Measurements from ENCODE around the gene HSD17B3.

HSD17B3 gene

GRCh38 chr9:96219026-96219899 lies 82.7 kb downstream of the HSD17B3 start:
- no peak for FAIRE-seq
- peak; percentile 12 for TF ChIP-seq CTCF (IDR thresholded peaks at IDR 0.05; ENCODE audit: insufficient read depth, missing control alignments)
- no peak for DNase-seq (ENCODE audit: insufficient read length, low spot score)

GRCh38 chr9:96217754-96218693 lies 84.0 kb downstream of the HSD17B3 start:
- peak; percentile 75 for TF ChIP-seq CTCF (IDR thresholded peaks at IDR 0.05; ENCODE audit: insufficient read depth, missing control alignments)
- FAIRE-seq (no peak), DNase-seq (ENCODE audit: insufficient read length, low spot score) (peak; percentile 84)

GRCh38 chr9:96217294-96217707 lies 84.7 kb downstream of the HSD17B3 start:
- no peak for DNase-seq (ENCODE audit: insufficient read length, low spot score)
- no peak for TF ChIP-seq CTCF (IDR thresholded peaks at IDR 0.05; ENCODE audit: insufficient read depth, missing control alignments)
- FAIRE-seq = no peak

GRCh38 chr9:96216583-96216982 lies 85.4 kb downstream of the HSD17B3 start:
- no peak for FAIRE-seq
- no peak for TF ChIP-seq CTCF (IDR thresholded peaks at IDR 0.05; ENCODE audit: insufficient read depth, missing control alignments)

GRCh38 chr9:96215841-96216240 lies 86.1 kb downstream of the HSD17B3 start:
- no peak for TF ChIP-seq CTCF (IDR thresholded peaks at IDR 0.05; ENCODE audit: insufficient read depth, missing control alignments)
- no peak for FAIRE-seq

More at GRCh38 chr9:96216583-96216982, 85.4 kb downstream of the HSD17B3 start:
- no peak for DNase-seq (ENCODE audit: insufficient read length, low spot score)

GRCh38 chr9:96214635-96215034 lies 87.3 kb downstream of the HSD17B3 start:
- FAIRE-seq = no peak
- TF ChIP-seq CTCF (IDR thresholded peaks at IDR 0.05; ENCODE audit: insufficient read depth, missing control alignments) = no peak
- no peak for DNase-seq (ENCODE audit: insufficient read length, low spot score)

More at GRCh38 chr9:96215841-96216240, 86.1 kb downstream of the HSD17B3 start:
- DNase-seq (ENCODE audit: insufficient read length, low spot score) = no peak
